ENCODE data around the gene NPSR1.

DNA sequence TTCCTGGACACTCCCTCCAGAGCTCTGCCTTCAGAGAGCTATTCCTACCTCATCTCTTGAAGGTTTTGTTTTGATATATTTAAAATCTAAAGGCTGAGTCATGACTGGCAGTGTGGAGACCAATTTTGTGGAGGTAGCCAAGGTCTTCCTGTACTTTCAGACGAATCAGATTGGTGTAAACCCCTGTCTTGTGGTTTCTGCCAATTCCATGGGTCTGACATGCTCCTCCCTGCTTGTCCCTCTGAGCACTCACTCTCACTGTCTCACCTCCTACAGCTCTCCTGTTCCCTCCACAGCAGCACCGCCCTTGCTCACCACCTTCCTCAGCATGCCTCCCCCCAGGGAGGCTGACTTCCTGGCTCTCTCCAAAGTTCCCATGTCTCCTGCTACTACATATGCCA lies 179.8 kb downstream of the NPSR1 start:
- TF ChIP-seq POLR2A (IDR thresholded peaks at IDR 0.05) (no peak), CTCF (IDR thresholded peaks at IDR 0.05) (no peak)

All from heart left ventricle (tissue), 13 donors.